GM23338 (cell line): ENCODE results near the gene LRRC52.

Experiments
- CREB1 ChIP-seq: fragments of 250-450 bp; sonication (Bioruptor Pico); IDR thresholded peaks from 2 replicates; pipeline ENCODE4 v1.5.0; 2020; ENCODE audit warnings: low read depth, mild to moderate bottlenecking, moderate library complexity
- CTCF ChIP-seq, 2 experiments: fragments of 200-600 bp in 1 of 2; sonication (generic) in 1 of 2; conservative IDR thresholded peaks; 2 replicates each; pipeline versions ENCODE4 v1.5.1 to v1.6.1; 2016 to 2017; ENCODE audit warnings: antibody characterized with exemption in 2 of 2, low read depth in 2 of 2, mild to moderate bottlenecking in 2 of 2, moderate library complexity in 1 of 2
- ETS1 ChIP-seq: IDR thresholded peaks from 2 replicates; pipeline ENCODE4 v1.6.1; 2016; ENCODE audit warnings: antibody characterized with exemption
- EZH2 ChIP-seq: fragments of 200-600 bp; sonication (generic); IDR thresholded peaks from one replicate; pipeline ENCODE4 v1.8.0; 2017; ENCODE audit warnings: antibody characterized with exemption, mild to moderate bottlenecking, low read depth; ENCODE audit not compliant: unreplicated experiment
- EZH2phosphoT487 ChIP-seq: fragments of 200-600 bp; sonication (generic); IDR thresholded peaks from one replicate; pipeline ENCODE4 v1.8.1; 2018; ENCODE audit warnings: antibody characterized with exemption; ENCODE audit not compliant: unreplicated experiment
- JUNB ChIP-seq: IDR thresholded peaks from one replicate; pipeline ENCODE4 v1.6.1; 2016; ENCODE audit warnings: antibody characterized with exemption; ENCODE audit not compliant: unreplicated experiment
- NANOG ChIP-seq: IDR thresholded peaks from 2 replicates; pipeline ENCODE4 v1.6.1; 2016; ENCODE audit warnings: antibody characterized with exemption, borderline replicate concordance
- POLR2AphosphoS5 ChIP-seq: IDR thresholded peaks from 2 replicates; pipeline ENCODE4 v1.6.1; 2016; ENCODE audit warnings: antibody characterized with exemption, low read depth
- REST ChIP-seq: IDR thresholded peaks from one replicate; pipeline ENCODE4 v1.6.1; 2018; ENCODE audit warnings: antibody characterized with exemption; ENCODE audit not compliant: unreplicated experiment
- STAT1 ChIP-seq: IDR thresholded peaks from one replicate; pipeline ENCODE4 v1.6.1; 2016; ENCODE audit warnings: antibody characterized with exemption; ENCODE audit not compliant: unreplicated experiment
- ZNF331 ChIP-seq: fragments of 250-450 bp; sonication (Bioruptor Pico); IDR thresholded peaks from 2 replicates; pipeline ENCODE4 v1.5.0; 2020; ENCODE audit warnings: low read depth, mild to moderate bottlenecking, moderate library complexity
- ZNF462 ChIP-seq: fragments of 250-450 bp; sonication (Bioruptor Pico); IDR thresholded peaks from 2 replicates; pipeline ENCODE4 v1.5.0; 2020; ENCODE audit warnings: mild to moderate bottlenecking, moderate library complexity

- TF ChIP-seq ZNF331 (CRISPR knock-in tag) (no peak), CTCF (conservative IDR thresholded peaks at IDR 0.05; ENCODE audit: low read depth in 2 of 2) (no peak), CREB1 (CRISPR knock-in tag) (no peak), JUNB (no peak), EZH2 (no peak), ETS1 (no peak), ZNF462 (no peak), REST (no peak), POLR2AphosphoS5 (no peak), EZH2phosphoT487 (no peak), STAT1 (no peak), NANOG (no peak)
Observed at GRCh38 chr1:165586398-165586797, 42.6 kb downstream of the LRRC52 start.
